ENCODE data around the gene IFIT2.
"Not testable (repeated sequence)": the region's sequence is repeated elsewhere in the genome, so short reads cannot be mapped to it uniquely, and the experiment has no call there.

IFIT2 gene

DNA sequence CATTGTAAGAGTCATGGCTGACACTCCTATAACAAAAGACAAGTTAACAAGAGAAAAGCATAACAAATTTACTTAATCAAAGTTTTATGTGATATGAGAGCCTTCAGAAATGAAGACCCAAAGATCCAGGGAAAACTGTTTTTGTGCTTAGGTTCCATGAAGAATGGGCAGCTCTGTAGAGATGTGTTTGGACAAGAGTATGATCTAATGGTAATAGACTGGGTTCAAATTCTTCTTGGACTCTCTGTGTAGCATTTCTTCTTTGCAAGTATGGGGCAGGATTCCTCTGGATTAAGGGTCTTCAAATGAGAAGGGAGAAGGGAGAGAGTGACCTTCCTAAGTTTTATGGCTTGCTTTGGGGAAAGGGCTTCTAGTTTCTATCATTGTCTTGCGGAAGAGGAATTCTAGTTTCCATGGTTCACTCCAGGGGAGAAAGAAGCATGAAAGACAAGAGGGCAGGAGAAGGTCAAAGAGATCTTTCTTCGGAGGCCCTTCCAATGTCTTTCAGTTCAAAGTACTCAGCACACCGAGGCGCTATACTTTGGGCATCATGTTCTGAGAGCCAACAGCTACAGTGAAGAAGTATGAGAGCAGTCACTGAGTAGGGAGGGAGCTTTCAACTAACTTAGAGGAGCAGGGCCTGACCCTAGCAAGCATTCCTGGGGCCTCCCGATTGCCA, 41.4 kb downstream of the IFIT2 start:
- DNase-seq: no peak

DNA sequence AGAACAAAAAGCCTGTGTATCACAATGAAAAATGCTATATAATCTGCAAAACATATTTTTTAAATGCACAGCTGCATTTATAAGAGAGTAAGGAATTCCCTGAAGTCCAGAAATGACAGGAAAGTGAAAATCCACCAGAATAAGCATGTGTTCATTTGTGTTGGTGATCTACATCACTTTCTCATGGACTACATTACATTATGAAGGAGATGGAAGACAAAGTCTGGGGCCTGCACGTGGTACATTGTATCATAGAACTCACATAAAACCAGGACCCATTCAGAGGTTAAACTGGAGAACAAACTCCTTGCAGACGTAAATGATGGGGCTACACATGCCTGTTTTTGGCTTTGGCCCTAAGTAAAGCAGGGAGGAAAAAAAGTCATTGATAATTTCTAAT, 42.3 kb downstream of the IFIT2 start:
- DNase-seq: no peak

DNA sequence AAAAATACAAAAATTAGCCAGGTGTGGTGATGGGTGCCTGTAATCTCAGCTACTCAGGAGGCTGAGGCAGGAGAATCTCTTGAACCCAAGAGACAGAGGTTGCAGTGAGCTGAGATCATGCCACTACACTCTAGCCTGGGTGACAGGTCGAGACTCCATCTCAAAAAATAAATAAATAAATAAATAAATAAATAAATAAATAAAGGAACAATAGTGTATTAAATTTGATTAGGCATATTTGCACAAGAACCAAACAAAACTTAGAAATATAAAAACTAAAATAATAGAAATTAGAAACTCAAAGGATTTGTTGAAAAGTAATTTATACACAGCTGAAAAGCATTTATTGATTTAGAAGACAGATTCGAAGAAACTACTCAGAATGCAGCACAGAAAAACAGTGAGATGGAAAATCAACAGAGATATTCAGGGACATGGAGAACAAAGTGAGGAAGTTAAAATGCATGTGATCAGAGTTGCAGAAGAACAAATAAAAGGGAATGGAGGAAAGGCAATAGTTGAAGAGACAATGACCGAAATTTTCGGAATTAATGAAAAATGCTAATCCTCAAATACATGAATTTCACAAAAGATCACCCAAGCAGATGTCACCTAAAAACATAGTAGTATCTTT, 43.6 kb downstream of the IFIT2 start:
- DNase-seq: no peak

DNA sequence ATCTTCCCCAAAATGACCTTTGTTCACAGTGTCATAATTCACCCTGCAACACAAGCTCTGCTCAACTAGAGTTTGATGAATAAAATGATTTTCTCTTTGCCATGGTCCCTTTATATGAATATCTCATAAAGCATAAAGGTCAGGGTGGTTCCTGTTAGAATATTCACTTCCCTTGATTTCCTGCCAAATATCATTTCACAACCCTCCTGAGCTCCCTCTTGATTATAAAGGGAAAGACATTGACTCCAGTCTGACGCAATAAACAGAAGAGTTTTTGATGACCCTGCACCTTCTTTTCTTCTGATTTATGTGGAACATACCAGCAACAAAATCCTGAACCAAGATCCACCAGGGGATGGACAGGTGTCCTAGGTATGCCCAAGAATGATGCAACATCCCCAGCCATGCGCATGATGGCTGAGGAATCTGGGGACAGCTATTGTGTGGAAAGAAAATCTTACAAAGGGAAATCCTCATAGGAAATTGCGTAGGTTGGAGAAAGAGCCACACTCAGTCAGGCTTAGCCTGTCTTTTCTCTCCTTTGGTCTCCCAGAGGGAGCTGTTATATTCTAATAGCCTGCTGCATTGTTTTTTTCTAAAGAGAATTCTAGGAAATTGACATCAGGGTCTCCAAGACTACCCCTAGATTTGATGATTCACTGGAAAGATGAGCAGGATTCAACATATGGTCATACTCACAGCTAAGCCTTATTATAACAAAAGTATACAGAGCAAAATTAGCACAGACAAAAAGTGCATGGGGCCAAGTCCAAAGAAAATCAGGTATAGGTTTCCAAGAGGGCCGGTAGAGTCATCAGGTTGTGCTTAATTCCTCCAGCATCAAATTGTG, 44.8 kb downstream of the IFIT2 start:
- no peak for DNase-seq

DNA sequence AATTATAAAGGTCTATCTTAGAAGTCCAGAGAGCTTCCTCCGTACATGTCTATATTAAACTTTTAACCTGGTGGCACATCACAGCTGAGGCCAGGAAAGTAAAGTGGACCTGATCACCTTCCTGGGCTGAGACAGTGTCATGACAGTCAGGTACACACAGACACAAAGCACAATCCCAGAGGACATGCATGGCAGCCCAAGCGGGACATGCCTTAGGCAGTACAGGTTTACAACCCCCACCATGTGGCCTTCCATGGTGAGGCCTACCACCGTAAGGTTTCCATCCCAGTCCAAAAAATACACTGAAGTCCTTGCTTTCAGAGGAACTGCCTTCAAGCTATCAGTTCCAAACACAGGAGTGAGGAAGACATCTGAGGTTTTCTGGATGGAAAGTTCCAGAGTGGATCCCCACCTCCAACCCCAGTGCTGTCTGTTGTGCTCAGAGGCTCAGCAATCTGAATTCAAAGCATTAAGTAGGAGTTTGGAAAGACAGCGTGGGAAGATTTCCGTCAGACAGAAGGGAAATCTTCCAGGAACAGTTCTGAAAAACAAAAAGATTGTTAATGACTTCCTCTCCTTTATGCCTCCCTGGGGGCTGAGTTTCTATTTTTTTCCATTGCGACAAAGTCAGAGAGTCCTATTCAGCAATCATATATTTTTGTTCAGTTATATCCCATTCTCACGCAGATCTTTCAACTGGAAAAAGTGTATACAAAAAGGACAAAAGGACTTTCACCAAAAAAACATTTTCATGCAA, 46.0 kb downstream of the IFIT2 start:
- no peak for DNase-seq

DNA sequence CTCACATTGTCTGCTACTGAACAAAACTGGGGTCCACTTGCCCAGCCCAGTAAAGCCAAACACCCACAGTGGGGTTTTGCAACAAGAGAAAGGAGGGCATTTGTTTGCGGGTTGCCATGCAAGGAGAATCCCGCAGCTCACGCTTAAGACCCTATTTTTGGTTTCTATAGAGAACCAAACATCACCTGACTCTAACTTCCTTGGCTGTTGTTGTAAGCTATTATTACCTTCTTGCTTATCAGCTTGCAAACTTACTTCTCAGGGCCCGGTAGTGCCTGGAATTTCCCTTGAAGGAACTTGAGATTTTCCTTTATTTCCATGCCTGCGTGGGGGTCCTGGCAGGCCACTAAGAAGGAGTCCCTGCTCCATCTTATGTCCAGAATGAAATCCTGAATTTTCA, 46.6 kb downstream of the IFIT2 start:
- DNase-seq: no peak

DNA sequence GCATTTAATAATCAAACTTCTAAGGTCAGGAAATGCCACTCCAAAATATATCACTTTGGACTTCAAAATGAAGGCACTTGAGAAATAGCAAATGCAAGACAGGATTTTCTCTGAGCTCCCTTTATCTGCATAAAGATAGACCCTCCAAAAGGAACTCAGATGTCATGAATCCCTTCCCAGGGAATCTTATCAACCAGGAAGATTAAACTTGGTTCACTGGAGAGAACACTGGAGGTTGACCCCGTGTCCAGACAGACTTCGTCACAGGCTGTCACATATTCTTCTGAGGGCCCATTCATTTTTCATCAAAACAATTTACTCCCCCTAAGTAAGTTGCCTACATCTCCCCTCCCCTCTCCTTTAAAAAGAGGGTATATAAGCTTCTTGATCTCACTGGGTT, 47.1 kb downstream of the IFIT2 start:
- no peak for DNase-seq

DNA sequence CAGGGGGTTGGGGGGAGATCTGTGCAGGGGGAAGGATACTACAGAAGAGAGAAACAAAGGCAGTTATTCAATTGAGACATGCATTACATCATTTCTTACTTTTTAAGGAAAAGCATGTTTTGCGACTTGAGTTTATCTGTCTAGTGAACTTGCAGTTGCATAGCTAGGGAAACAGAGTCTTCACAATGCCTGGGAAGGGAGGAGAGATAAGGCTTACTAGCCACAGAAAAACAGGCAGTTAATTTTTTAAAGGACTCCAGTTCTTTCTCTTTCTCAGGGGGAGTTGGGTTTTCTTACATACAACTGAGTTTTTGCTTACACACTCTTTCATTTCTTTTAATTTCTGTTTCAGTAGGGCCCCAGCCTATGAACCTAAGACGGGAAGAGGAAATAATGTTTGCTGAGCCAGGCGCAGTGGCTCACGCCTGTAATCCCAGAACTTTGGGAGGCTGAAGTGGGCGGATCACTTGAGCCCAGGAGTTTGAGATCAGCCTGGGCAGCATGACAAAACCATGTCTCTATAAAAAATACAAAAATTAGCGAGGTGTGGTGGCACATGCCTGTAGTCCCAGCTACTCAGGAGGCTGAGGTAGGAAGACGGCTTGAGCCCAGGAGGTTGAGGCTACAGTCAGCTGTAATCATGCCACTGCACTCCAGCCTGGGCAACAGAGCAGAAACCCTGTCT, 48.9 kb downstream of the IFIT2 start:
- DNase-seq: not testable (repeated sequence)

DNA sequence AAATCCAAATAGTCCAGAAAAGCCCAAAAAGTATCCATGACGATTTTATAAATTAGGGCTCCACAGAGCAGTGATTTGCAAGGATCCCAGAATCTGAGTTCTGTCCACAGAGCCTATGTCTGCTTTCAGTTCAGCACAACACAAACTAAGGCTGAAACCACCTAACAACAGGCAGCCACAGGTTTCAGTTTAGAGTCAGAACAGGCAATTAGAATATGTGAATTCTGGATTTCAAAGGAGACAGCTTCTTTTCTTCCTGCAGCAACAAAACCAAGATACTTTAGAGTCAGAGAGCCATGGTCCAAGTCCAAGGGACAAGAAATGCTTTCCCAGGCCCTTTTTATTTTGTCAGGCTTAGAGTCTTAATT, 49.5 kb downstream of the IFIT2 start:
- no peak for DNase-seq

DNA sequence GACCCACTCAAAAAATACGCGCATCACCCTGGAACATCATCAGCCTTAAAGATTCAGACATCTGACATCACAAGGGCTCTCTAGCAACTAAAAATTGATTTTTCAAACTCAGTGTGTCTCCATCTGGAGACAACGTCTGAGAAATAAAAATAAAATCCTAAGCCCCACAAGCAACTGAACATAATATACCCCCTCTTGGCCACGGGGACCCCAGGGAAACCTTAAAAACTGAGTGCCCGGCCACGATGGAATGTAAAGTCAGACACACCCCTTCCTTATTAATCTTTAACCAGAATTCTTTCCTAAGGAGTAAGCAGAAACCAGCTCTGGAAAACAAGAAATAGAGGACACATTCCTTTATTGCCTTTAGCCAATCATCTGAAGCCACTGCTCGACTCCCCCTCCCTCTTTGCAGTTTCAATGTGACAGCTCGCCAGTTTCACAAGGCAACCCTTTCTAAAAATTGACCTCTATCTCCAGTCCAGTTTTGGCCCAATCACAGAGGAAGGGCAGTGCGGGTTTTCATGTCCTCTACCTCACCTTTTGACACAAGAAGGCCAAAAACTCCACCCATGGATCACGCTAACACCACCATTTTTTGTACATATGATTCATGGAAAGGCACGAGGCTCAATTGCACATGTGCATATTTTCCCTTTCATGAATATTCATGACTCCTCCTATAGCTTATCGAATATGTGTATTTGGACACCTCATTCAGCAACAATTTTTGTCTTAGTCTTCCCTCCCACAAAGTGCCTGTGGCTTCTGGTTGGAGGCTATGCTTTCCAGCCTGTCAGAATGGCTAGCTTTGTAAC, 50.1 kb downstream of the IFIT2 start:
- DNase-seq: no peak

DNA sequence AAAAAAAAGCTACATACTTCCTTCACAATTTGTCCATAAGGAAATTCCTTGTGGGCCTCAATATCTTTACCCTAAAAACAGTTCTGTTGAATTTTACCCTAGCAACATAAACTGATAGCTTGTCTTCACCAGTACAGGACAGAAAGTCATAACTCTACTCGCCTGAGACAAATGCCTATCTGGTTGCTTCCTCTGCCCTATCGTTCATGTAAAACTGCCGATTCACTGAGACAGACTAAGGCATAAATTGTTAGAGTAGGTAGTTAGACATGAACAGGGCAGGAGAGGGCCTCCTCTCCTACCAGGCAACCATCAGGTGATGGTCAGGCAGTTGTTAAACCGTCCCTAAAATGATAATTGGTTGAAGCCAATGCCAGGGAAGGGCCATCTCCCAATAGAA, 51.0 kb downstream of the IFIT2 start:
- DNase-seq: no peak

DNA sequence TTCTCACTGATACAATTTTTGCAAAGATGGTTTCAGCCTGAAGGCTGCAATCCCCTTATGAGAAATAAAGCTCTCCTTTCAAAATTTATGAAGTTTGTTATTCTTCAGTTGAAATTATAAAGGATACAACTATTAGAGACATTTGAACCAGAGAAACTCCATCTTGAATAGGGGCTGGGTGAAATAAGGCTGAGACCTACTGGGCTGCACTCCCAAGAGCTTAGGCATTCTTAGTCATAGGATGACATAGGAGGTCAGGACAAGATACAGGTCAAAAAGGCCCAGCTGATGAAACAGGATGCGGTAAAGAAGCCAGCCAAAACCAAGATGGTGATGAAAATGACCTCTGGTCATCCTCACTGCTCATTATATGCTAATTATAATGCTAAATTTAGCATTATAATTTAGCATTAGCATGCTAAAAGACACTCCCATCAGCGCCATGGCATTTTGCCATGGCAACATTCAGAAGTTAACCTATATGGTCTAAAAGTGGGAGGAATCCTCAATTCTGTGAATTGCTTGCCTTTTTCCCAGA, 53.6 kb downstream of the IFIT2 start:
- no peak for DNase-seq

DNA sequence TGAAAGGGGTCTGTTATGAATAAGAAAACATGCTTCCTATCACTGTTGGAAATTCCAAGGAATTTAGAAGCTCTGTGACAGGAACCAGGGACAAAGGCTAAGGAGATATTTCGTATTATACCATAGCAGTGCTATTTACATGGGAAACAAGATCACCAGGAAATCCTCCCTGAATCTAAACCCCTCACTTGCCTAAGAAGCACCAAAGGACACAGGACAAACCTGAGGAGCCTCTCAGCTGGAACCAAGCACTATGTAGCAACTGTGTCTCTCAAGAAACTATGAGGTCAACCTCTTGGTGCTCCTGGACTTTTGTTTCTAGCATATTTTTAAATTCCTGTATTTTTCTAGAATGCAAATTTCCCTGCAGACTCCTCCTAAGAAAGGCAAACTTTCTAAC, 55.2 kb downstream of the IFIT2 start:
- no peak for DNase-seq

DNA sequence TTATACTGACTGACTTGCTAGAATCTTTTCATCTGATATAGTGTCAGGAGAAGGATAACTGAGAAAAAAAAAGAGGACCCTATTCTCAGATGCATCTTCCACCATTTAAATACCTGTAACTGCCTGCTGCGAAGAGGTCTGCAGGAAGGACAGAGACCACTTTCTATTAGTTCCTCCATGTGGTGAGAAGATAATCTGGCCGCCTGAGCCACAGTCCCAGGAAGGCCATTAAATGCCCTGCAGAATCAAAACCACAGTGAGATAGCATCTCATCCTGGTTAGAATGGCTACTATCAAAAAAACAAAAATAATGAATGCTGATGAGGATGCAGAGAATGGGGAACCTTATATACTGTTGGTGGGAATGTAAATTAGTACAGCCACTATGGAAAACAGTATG, 56.1 kb downstream of the IFIT2 start:
- DNase-seq: no peak

All from activated T-cell treated with anti-CD3 and anti-CD28 coated beads, Interleukin-2, amount 50 U/mL, for 48 hours (primary cell).